LHCN-M2 (cell line): ENCODE data around the gene GLYR1. TPM values are rescaled to one million over a fixed set of nuclear protein-coding genes. Genes with fewer than 3 reads are reported as not detected.

Experiments
- DNase-seq: peaks from one replicate; pipeline ENCODE4 v3.0.0-alpha.2; 2012; ENCODE audit warnings: low read depth
- total RNA-seq: library from RNA; depleted of rRNA; stranded (reverse); fragments of >200 nt; gene quantifications from 2 replicates; pipeline ENCODE4 v1.2.3, GENCODE V29; 2014

GLYR1 gene
- total RNA-seq, 1 experiment from 2014 or later: 52.8 TPM

DNA sequence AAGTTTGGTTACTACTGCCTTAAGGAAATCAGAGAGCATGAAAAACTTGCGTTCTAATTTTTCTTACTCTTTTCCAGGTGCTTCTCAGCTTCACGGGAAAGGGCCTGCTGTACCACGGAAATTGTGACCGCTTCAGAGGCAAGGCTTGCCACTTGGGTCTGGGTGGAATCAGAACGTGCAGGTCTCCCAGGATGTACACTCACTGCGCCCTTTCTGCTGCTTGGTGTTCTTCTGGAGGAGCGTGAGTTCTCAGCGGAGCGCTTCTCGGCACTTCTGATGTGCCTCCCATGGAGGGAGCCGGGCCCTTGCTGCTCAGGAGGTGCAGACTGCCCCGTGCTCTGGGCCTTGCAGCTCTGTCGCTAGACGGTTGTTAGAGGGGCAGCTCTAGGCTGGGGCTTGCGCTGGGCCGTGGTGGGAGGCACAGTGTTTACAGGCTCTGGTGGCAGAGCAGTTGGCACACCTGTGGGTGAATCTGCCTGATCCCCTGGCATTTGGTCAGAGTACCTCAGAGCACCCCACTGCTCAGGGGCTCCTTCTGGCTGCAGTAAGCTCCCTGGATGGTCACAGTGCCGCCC is 33.0 kb upstream of the GLYR1 start:
- no peak for DNase-seq

DNA sequence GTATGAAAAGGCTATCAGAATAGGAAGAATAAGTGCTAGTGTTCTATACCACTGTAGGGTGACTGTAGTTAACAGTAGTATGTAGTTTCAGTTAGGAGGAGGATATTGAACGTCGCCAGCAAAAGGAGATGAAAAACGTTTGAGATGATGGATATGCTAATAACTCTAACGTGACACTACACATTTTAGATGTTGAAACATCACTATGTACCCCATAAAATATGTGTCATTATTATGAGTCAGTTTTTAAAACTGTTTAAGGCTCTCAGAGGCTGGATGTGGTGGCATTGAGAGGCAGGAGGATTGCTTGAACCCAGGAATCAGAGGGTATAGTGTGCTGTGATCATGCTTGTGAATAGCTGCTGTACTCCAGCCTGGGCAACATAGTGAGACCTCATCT is 32.0 kb upstream of the GLYR1 start:
- peak; percentile 35 for DNase-seq

DNA sequence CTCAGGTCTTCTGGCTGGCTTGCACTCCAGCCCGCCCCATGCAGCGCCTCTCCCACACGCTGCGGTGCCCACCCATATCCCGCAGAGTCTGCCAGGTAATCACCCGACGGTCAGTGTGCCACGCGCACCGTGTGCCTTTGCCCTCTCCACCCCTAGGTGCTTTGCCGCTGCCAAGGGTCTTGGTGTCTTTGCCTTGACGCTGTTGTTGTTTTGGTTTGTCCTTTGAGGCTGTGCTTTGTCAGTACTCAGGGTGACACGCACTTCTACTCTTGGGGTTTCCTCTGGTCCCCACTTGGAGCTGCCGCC is 30.2 kb upstream of the GLYR1 start:
- no peak for DNase-seq

DNA sequence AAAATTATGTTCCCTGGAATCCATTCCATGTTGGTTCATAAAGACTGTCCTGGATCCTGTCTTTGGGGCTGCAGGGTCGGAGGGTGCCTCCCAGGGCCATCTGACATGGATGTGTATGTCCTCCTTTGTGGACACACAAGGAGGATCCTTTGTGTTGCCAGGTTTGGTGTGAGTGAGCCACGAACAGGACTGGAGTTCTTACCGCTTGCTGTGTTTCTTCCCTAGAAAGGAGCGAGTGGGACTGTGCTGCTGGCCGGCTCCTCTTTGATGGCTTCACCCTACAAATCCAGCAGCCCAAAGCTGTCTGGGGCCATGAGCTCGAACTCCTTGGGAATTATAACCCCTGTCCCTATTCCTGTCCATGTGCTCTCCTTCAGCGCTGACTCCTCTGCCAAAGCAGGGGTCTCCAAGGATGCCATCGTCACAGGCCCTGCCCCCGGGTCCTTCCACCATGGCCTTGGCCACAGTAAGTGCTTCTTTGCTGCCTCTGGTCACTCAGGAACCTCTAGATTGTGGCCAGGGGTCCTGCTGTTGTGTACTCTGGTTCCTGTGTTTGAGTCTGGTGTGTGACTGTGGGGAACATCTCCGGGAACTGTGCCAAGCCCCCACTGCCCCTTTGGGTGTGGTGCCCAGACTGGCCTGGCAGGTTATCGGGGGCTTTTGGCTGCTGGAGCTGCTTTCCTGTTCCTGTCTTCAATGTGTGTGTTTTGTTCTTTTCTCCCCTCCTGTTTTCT is 29.7 kb upstream of the GLYR1 start:
- no peak for DNase-seq

DNA sequence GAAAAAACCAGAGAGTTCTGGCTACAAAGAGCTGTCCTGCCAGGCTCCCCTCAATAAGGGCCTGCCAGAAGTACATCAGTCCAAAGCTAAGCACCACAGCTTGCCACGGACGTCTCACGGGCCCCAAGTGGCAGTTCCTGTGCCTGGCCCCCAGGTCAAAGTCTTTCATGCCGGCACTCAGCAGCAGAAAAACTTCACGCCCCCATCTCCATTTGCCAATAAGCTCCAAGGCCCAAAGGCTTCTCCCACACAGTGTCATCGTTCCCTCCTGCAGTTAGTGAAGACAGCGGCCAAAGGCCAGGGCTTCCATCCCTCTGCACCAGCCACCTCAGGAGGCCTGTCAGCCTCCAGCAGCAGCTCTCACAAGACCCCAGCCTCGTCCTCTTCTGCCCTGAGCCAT is 27.6 kb upstream of the GLYR1 start:
- DNase-seq: no peak

DNA sequence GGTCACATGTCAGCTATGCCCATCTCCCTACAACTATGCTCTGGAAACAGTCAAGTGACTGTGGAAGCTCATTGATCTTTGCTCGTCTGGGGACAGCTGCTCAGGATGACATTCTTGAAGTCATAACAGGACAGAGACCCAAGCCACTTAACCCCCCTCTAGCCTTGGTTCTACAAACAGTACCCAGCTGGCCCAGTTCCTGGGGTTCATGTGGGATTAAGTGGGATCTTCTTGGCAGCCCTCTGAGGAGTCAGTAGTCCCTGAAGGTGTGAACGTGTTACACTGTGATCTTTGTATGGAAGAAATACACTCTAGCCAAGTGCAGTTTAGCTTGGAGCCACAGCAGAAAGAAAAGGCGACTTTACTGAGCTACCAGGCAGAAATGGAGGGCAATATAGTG is 26.0 kb upstream of the GLYR1 start:
- DNase-seq: no peak

DNA sequence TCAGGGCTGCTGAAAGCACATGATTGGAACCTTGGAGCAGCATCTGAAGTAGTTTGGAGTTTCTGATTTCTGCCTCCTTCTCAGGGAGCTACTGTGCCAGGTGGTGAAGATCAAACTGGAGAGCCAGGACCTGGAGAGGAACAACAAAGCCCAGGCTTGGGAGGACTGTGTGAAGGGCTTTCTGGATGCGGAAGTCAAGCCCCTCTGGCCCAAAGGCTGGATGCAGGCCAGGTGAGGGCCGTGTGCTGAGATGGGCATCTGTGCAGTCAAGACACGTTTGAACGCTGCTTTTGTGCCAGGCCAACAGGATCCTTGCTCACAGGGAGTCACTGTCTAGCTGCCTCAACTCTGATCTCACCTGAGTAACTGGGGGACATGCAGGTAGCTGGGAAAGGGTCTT is 24.0 kb upstream of the GLYR1 start:
- no peak for DNase-seq

DNA sequence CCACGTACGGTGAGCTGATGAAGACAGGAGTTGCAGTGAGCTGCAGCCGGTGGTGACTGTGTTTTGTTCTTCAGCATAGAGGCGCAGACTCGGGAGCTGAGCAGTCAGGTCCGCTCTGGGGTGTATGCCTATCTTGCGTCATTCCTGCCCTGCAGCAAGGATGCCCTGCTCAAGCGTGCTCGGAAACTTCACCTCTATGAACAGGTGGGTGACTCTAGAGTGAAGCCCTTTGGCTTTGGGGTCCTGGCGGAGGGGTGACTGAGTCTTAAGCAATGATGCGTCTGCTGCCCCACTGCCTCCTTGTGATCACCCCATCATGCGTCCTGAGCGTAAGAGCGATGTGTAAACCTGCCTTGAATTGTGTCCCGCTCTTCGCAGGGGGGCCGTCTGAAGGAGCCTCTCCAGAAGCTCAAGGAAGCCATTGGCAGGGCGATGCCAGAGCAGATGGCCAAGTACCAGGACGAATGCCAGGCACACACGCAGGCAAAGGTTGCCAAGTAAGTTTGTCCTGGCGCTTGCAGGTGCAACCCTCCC is 23.1 kb upstream of the GLYR1 start:
- DNase-seq: no peak

DNA sequence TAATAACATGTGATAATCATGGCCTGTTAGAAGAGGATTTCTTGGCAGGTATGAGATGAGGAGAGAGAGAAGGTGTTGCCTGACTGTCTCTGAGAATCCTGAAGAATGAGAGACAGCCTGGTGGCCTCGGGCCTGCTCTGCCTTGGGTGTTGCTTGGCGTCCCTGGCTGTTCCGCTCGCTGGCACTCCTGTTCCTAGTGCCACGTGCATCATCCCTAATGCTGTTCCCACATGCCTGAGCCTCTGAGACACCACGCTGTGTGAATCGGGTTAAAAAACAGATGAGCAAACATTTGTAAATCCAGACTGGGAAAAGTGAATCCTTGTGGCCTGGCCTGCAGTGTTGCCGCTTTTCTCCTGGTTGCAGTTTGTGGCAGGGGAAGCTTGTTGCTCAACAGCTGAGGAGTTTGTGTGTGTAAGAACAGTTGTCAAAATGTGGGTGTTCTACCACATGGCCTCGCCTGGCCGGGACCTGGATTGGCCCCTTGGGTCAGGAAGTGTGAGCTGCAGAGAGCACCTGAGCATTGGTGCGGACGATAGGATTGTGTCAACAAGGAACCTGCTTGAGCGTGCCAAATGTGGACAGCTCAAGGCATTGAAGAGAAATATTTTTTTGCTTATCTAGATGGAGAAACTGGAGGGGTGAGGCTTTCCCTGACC is 22.2 kb upstream of the GLYR1 start:
- no peak for DNase-seq

DNA sequence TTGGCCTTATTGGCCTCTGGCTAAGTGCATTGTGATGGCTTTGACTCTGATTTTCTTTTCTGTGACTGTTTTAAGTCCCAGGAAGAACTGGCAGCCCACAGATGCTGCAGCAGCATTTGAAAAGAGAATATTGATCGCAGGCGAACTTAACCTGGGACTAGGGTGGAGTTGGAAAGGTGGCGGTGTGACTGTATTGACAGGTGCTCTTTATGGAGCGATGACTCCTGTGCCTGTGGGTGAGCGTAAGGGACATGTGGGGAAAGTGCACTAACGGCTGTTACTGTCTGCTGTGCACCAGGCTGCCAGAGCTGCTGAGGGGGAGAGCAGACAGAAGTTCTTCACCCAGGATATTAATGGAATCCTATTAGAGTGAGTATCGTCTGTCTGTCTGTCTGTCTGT is 21.4 kb upstream of the GLYR1 start:
- no peak for DNase-seq

DNA sequence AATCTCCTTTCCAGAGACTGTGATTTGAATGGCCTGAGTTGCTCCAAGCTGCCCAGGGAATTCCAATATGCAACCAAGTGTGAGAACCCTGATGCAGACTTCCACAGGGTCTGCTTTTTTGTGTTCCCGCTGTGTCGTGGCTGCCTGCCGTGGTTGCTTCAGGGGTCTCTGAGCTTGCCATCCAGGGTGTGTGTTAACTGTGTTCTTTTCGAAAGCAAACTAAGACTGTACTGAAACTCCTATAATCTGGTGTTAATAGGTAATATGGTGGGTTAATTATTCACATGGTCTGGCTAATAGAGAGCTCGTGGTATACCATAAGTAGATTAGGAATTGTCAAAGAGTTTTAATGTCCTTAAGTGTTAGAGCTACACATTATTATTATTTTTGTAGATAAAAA is 20.9 kb upstream of the GLYR1 start:
- DNase-seq: no peak

DNA sequence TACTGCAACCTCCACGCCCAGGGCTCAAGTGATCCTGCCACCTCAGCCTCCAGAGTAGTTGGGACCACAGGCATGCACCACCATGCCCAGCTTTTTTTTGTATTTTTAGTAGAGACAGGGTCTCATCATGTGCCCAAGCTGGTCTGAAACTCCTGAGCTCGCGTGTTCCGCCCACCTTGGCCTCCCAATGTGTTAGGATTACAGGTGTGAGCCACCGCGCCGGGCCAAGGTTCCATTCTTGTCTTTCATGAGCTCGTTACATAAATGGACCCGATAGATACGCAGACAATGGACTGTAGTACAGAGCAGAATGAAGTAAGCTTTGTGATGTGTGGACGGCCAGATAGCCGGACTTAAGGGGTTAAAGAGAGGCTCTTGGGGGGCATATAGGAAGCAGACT is 19.5 kb upstream of the GLYR1 start:
- no peak for DNase-seq

DNA sequence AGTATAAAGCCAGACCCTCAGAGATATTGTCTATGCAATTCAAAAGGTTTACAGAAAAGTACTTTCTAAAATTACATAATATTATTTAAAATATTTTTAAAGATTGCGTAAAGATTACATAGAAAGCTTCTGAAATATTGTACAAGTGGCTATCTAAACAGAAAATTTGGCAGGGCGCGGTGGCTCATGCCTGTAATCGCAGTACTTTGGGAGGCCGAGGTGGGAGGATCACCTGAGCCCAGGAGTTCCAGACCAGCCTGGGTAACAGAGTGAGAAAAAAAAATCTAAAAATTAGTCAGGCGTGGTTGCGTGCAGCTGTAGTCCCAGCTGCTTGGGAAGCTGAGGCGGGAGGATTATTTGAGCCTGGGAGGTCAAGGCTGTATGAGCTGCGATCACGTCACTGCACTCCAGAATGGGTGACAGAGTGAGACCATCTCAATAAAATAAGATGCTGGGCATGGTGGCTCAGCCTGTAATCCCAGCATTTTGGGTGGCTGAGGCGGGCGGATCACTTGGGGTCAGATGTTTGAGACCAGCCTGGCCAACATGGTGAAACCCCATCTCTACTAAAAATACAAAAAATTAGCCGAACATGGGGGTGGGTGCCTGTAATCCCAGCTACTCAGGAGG is 18.3 kb upstream of the GLYR1 start:
- DNase-seq: no peak

DNA sequence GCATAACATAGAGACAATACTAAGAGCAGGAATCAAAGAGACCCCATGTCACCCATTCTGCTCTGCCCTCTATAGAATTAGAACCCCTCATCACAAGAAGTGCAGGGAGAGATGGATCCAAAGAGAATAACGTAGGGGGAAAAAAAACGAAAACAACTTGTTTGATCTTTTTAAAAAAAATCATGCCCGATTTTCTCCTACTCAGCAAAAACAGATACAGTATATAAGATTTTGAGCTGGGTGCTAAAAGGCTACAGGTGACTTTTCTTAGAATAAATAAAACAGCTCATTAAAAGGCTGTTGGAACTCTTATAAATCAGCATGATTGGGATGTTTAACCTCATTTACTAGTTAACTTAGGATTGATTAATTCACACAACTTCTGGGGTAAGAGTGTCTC is 17.6 kb upstream of the GLYR1 start:
- DNase-seq: no peak

DNA sequence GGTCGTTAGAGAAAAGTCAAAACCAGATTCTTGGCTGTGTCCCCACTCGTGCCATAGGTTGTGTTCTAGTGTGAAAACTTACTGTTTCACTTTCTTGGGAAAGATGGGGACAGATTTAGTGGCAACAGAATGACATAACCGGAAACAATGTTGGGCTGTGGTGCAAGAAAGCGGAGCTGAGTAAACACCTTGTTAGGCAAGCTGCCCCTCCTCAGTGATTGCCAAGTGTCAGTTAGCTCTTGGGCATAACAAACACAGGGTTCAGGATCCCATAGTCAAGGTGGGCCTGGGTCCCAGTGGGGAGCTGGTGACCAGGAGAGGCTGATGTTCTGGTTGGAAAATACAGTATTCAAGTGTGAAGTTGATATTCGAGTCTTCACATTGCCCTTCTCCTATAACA is 15.6 kb upstream of the GLYR1 start:
- no peak for DNase-seq

DNA sequence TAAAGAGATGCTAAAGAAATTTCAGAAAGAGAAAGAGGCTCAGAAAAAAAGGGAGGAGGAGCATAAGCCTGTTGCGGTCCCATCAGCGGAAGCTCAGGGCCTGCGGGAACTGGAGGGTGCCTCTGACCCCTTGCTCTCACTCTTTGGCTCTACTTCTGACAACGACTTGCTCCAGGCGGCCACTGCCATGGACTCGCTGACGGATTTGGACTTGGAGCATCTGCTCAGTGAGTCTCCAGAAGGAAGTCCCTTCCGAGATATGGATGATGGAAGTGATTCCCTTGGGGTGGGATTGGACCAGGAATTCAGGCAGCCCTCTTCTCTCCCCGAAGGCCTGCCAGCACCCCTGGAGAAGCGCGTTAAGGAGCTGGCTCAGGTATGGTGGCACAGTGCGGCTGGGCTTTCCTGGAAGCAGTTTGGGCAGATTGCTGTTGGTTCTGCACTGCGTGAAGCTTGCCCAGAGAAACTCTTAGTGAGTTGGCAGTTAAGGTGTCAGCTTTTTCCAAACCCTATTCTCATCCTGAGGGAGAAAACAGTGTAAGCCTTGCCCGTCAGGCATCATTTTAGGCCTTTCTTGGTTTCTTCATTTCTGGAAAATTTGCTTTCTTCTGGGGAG is 13.7 kb upstream of the GLYR1 start:
- DNase-seq: no peak

DNA sequence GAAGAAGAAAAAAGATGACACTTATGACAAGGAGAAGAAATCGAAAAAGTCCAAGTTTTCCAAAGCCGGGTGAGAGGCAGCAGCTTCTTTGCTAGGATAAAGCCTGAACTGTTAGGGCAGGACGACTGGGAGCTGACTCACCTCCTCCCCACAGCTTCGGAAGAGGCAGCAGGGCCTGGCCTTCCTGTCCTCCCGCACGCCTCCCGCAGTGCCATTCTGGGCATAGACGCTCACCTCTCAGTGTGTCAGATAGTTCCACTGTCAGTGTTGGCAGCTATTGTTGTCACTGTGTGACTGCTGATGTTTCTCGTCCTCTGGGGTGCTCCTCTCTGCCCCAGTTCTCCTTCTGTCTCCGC is 12.8 kb upstream of the GLYR1 start:
- no peak for DNase-seq

DNA sequence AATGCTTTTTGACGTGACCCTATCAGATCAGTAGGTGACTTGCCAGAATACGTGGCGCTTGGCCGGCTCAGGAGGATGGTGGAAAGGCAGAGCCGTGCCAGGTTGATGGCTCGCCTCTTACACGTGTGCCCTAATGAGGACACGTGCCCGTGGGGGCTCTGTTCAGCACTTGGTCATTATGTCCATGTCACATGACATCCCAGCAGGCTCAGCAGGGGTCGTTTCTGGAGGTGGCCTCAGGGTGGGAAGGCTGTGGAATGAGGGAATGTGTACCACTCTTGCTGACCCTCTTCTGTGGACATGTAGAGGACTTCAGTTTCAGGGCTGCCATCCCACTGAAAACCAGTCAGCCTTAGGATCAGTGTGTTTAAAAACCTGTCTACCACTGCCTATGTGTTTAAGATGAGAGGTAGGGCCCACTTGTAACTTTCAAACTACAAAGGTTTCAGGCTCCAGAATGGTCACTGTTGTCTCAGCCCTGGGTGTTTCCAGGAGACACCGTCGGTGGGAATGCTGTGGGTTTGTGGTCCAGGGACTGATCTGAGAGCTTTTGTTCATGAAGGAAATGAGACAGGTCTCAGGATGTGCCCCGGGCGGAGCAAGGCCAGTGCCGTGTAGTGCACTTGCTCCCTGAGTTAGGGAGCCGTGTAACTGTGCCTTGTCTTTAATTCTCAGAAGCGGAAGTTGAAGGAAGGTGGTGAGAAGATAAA is 12.3 kb upstream of the GLYR1 start:
- no peak for DNase-seq

DNA sequence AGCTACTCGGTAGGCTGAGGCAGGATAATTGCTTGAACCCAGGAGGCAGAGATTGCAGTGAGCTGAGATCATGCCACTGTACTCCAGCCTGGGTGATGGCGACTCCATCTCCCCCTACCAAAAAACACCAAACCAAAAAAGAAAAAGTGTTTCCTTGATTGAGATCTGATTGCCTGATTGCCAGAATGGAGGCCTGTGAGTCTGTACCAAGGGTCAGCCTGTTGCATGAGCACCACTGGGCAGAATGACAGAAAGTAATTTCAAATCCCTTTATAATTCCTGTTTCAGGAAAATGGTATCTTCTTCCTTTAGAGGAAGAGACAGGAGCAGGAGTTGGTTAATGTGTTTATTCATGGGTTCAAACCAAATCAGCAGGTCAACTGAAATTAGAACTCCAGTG is 8.7 kb upstream of the GLYR1 start:
- no peak for DNase-seq

DNA sequence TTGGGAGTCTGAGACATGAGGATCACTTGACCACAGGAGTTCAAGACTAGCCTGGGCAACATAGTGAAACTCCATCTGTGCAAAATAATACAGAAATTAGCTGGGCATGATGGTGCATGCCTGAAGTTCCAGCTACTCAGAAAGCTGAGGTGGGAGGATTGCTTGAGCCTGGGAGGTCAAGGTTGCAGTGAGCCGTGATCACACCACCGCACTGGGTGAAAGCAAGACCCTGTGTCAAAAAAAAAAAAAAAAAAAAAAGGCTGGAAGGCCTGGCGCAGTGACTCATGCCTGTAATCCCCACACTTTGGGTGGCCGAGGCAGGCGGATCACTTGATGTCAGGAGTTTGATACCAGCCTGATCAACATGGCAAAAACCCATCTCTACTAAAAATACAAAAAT is 8.3 kb upstream of the GLYR1 start:
- DNase-seq: no peak

DNA sequence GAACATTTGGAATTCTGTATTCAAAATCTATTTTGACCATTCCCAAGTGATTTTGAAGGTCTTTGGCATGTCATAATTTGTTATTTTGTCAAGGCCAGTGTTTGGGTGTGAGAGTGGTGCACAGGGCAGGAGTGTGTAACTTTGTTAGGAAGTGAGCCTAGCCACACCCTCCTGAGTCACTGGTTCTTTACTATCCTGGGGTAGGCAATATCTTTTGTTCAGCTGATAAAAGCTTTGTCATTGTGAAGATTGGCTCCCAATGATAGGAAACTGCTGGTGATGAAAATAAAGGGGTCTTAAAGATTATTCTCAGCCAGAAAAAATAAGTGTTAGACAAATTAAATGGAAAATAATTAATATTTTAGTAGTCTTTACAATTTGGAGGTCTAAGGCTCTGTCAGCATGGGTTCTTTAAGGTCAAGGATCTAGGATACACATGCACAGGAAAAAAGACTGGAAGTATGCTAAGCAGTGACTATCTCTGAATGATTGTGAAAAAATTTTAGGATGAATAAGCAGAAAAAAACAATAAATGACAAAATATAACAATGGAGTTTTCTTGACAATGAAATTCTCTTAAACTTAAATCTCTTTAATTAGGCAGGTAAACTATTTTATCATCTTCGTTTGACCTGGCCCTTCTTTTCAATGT is 5.3 kb upstream of the GLYR1 start:
- peak; percentile 37 for DNase-seq
